Cerebellar nuclear complex (tissue), 1 donor: Measurements from ENCODE around the gene TAS2R14.

Experiments used
- DNase-seq, 2 experiments: peaks; one replicate each; lab custom pipeline; 2025; lab: John Stamatoyannopoulos, UW

TAS2R14 gene

DNA sequence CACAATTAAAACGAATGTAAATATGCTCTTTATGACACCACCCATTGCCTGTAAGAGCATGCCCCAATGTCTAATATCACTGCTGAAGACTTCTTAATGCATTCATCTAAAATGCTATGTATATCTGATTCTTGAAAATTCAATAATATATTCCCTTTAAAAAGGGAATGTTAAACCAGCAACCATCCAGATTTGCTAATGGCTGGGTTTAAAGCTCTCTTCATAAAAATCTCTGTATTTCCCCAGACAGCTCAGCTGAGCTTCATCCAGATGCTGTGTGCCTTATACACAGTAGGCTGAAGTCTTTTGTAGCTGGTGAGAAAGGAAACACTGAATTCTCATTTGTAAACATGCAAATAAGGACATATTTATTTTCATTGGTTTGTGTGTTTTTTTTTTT is at the start of gene TAS2R14:
TAS2R14 (minus strand) TSS at position 101 of the 400 bp plus-strand sequence; CDS start at position 45, 56 bp downstream.
- no peak for DNase-seq

DNA sequence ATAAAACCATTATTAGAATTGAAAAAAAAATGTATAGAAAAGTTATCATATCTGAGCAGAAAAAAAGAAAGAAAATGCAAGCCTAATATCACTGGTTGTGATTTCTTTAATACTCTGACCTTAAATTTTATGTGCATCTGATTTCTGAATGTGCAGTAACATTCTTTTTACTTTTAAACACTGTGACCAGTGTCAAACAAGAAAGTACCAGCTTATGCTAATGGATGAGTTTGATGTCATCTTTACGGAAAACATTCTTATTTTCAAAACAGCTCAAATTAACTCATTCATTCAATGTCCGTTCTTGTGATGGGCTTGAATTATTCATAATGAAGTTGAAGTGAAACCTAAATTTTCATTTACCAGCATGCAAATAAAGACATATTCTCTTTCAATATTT is 47.7 kb upstream of the TAS2R14 start, which contains the start of gene TAS2R50:
TAS2R50 (minus strand) TSS at position 101 of the 400 bp plus-strand sequence; CDS start at position 49, 52 bp downstream.
- DNase-seq = no peak

DNA sequence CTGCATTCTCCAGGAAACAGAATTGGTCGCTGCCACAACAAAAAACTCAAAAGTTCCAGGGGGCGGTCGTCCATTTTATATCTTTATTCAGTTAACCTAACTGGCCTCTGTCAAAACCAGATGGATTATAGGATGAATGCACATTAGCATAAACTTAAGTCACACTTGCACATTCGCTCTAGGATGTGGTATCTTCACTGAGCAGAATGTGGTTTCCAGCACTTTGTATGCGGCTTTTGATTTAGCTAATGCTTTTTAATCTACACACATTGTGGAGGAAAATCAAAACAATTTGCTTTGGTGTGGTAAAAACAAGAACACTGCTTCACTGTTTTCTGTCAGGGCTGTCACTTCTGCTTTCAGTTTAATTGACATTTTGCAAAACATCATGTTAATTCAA is 43.2 kb upstream of the TAS2R14 start:
- DNase-seq = no peak

DNA sequence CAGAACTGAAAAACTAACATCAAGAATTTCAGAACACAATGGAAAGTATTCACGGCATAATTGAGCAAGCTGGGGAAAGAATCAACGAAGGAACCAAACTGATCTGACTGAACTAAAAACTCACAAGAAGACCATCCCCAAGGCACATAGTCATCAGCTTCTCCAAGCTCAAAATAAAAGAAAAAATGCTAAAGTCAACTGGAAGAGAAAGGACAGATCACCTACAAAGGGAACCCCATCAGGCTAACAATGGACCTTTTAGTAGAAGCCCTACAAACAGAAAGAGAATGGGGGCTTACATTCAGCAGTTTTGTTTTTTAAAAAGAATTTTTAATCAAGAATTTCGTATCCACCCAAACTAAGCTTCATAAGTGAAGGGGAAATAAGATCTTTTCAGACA is 35.9 kb upstream of the TAS2R14 start:
- DNase-seq = no peak

GRCh38 chr12:10968765-10969456 is 29.8 kb upstream of the TAS2R14 start:
- no peak for DNase-seq

GRCh38 chr12:10967409-10967808 is 28.3 kb upstream of the TAS2R14 start:
- no peak for DNase-seq

GRCh38 chr12:10966314-10966713 is 27.3 kb upstream of the TAS2R14 start:
- DNase-seq = no peak

DNA sequence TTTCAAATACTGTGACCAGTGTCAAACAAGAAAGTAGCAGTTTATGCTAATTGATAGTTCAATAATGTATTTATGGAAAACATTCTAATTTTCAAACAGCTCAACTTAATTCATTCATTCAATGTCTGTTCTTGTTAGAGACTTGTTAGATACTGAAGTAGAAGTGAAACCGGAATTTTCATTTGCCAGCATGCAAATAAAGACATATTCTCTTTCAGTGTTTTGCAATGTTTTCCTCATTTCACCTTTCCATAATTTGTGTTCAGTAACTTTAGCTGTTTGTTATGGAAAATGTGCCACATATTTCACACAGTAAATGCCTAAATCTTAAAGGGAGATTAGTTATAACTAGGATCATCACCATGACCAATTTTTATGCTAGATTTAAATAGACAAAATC is 26.4 kb upstream of the TAS2R14 start:
- no peak for DNase-seq

DNA sequence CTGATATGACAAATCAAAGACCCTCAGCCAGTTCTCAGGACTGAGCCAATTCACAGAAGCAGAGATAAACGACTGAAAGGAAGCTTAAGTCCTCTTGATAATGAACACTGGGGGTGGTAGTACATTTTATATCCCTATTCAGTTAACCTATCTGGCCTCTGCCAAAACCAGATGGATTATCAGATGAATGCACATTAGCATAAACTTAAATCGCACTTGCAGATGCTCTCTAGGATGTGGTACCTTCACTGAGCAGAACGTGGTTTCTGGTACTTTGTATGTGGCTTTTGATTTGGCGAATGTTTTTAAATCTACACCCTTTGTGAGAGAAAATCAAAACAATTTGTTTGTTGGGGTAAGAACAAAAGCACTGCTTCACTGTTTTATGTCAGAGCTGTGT is 21.1 kb upstream of the TAS2R14 start:
- DNase-seq = no peak

GRCh38 chr12:10959804-10960203 is 20.7 kb upstream of the TAS2R14 start:
- no peak for DNase-seq

- DNase-seq = no peak
Measured at GRCh38 chr12:10957741-10958140, 18.7 kb upstream of the TAS2R14 start.

- no peak for DNase-seq
Measured at GRCh38 chr12:10956085-10956484, 17.0 kb upstream of the TAS2R14 start.

- no peak for DNase-seq
Measured at GRCh38 chr12:10952645-10953044, 13.6 kb upstream of the TAS2R14 start.

DNA sequence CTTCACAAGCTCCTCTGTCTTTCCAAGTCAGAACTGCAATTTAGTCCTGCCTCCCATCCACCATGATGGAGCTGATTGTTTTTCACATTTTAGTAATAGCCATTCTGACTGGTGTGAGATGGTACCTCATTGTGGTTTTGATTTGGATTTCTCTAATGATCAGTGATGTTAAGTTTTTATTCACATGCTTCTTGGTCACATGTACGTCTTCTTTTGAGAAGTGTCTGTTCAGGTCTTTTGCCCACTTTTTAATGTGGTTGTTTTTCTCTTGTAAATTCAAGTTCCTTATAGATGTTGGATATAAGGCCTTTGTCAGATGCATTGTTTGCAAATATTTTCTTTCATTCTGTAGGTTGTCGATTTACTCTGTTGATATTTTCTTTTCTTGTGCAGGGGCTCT is 4.1 kb upstream of the TAS2R14 start:
- no peak for DNase-seq

GRCh38 chr12:10941916-10942607 is 3.0 kb upstream of the TAS2R14 start:
- DNase-seq = no peak

- DNase-seq = no peak
Measured at GRCh38 chr12:10941369-10941768, 2.3 kb upstream of the TAS2R14 start.

- DNase-seq = no peak
Measured at GRCh38 chr12:10940389-10940788, 1.3 kb upstream of the TAS2R14 start.

GRCh38 chr12:10936506-10936905 is 2.6 kb downstream of the TAS2R14 start:
- no peak for DNase-seq

DNA sequence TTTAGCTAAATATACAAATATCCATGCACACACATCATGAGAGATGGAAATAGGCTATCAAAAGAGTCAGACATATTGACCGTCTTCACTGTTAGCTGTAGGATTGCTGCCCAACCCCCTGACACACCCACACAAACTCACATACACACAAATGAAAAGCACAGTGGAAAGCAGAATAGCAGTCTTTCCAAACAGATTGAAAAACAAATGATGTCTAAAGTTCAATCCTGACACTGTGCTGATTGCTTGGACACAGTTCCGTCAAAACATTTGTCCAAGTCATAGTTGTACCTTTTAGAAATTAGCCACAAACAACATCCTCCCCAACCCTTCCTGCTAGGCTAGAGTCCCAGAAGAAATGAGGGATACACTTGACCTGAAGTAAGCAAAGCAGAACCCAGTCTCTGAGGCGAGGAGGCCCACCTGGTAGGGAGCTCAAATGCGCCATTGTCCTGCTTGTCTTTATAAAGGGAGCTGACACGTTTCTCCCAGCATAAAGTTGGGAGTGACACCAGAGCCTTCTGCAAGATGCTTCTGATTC is 10.2 kb downstream of the TAS2R14 start, which contains the start of gene PRH2:
PRH2 (plus strand) TSS at position 491 of the 541 bp plus-strand sequence; CDS start at position 529, 38 bp downstream.
- DNase-seq = no peak

DNA sequence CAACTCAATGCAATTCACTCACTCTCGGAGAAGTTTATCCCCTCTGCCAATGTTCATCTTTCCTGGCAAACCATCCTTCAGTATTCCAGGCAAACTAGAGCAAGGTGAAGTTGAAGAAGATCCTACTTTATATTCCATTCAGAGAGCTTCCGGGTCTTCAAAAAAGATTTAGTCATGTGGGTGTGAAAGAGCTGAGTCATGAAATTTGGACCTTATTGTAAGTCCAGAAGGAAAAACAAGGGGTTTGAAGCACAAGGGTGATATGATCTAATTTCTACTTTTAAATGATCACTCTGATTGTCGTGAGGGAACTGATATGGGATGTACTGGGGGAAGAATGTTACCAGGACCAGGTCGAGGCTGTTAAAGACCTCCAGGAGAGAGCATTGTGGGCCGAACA is 12.8 kb downstream of the TAS2R14 start:
- no peak for DNase-seq

DNA sequence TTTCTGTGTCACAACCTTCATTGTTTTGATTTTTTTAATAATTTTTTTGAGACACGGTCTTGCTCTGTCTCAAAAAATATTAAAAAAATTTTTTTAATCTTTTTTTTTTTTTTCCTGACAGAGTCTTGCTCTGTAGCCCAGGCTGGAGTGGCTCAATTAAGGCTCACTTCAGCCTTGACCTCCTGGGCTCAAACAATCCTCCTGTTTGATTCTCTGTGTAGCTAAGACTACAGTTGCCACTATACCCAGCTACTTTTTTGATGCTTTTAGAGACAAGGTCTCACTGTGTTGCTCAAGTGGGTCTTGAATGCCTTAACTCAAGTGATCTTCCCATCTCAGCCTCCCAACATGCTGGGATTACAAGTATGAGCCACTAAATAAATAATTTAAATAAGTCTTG is 19.3 kb downstream of the TAS2R14 start:
- no peak for DNase-seq

DNA sequence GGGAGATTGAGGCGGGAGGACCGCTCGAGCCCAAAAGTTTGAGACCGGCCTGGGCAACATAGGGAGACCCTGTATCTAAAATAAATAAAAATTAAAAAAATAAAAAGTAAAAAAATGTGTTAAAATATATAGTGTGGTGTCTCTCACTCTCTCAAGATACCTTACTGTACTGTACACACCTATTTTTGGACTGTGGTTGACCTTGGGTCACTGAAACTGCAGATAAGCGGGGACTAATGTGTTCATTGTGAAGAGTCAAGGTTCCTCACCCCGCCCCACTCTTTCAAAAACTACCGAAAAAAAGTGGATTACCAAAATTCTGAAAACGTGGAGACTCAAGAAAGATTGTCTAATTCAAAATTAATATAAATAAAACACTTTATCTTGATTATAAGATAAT is 28.7 kb downstream of the TAS2R14 start:
- DNase-seq = no peak

- DNase-seq = no peak
Measured at GRCh38 chr12:10909462-10909861, 29.6 kb downstream of the TAS2R14 start, which contains the start of gene TAS2R13. TAS2R13 (minus strand) TSS chr12:10909562; CDS start chr12:10909298, 264 bp downstream.
